ENCODE data around the gene CT47A1.
"Not testable (repeated sequence)": the region's sequence is repeated elsewhere in the genome, so short reads cannot be mapped to it uniquely, and the experiment has no call there.

Gene CT47A1
- 0 reads per million in 17 experiments for total RNA-seq

GRCh38 chrX:120985660-120986059 lies at the start of gene CT47A1:
TSS of gene CT47A1 (minus strand) at chrX:120985760. CDS start at chrX:120985529, 231 bp downstream.
- not testable (repeated sequence) for DNase-seq

DNA sequence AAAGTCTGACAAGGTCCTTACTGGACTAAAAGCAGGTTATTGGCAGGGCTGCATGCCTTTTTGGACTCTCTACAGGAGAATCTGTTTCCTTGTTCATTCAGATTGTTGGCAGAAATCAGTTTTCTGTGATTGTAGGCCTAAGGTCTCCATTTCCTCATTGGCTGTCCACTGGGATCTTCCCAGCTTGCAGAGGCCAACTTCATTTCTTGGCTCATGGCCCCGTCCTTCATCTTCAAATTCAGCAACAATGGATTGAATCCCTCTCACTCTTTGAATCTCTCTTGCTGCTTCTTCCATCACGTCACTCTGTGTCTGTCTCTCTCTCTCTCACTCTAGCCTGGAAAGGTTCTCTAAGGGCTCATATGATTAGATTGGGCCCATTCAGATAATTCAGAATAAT lies 47.0 kb upstream of the CT47A1 start:
- DNase-seq: no peak

- no peak for DNase-seq
Measured at GRCh38 chrX:121030083-121030482, 44.5 kb upstream of the CT47A1 start.

DNA sequence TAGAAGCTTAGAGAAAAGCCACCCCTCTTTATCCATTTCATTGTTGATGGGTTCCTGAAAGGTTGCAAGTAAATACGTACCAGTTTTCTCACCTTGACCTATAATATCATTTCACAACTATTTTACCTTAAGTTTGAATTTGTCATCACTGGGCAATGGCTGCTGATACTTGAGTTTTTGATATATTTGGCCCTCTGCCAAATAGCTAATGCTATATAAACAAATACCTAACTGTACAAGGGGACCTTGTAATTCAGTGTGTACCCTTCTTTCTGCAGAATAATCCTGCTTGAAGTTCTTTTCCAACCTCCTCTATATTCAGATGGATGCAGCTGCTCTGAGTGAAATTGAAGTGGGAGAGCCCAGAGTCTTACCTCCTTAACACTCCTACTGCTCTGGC lies 42.9 kb upstream of the CT47A1 start:
- DNase-seq: no peak

DNA sequence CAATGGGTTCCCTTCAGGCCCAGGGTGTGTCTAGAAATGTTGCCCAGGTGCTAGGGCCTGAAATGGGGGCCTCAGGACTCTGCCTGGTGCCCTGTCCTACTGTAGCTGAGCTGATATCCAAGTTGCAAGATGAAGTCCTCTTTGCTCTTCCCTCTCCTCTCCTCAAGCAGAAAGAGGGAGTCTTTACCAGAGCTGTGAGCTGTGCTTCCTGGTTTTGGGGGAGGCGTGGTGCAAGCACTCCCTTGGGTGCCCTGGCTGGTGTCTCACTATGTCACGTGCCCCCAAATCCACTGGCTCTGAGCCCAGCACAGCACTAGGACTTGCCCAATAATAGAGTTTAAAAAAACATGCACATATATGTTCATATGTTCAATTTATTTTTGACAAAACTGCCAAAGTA lies 29.3 kb upstream of the CT47A1 start:
- DNase-seq: no peak

DNA sequence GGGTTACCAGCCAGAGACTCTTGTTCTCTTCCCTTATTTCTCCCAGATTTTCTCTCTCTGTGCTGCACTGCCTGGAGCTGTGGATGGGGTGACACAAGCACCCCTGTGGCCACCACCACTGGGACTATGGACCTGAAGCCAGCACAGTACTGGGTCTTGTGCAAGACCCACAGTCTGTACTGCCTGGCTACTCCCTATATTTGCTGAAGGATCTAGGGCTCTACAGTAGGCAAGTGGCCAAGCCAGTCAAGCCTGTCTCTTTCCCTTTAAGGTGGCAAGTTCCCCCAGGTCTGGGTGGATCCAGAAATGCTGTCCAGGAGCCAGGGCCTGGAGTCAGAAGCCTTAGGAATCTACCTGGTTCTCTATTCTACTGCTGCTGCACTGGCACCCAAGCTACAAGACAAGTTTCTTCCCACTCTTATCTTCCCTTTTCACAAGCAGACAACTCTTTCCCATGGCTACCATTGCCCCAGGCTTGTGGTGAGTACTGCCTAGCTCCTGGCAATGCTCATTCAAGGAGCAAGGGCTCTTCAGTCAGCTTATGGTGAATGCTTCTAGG lies 28.4 kb upstream of the CT47A1 start:
- DNase-seq: no peak

- DNase-seq: no peak
Measured at GRCh38 chrX:121011254-121011653, 25.7 kb upstream of the CT47A1 start.

DNA sequence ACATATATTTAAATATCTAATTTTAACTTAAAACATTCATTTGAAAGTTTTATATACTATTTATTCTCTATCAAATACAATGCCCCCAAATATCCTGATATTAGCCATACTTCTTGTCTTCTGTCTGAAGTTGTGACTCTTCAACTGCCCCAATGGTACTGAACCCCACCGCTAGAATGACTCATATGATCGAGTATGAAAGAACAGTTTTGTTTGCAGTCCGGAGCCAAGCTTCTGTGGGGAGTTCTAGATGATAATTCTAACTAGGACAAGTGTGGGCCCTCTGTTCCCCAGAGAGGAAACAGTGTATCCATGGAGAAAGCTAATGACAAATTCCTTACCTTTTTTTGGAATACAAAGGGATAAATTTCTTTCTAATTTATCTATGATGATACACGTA lies 24.7 kb upstream of the CT47A1 start:
- DNase-seq: no peak

DNA sequence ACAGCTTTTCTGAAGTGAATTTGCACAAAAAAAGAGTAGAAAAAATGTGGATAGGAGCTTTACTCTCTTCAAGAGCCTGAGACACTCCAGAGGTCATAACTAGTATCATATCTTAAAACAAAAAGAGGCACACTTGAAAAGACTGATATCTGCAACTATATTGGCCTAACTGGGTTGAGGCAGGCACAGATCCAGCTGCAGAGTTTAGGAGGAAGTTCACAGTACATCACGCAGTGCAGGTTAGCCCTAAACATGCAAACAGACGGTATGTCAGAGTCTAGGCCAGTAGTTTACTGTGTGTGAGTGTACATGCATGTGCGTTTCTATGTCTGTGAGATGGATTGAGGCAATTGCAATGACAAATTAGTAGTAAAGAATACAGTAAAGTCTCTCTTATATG lies 24.2 kb upstream of the CT47A1 start:
- no peak for DNase-seq

DNA sequence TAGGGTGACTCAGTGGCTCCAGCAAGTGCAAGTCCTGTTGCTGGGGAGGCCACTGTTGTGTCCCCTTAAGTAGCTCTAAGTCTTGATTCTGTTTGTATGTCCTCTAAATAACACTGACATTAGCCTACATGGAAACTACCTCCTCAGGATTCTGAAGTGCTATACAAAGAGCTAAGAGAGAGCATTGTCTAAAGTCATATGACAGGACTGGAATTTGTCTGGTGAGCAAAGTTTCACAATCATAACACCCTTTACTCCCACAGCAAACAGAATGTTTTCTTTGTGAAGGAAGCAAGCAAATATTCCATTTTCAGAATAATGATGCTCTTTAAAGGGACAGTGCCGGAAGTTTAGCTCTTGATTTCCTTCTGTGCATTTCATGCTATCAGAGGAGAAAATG lies 23.4 kb upstream of the CT47A1 start:
- DNase-seq: peak in 1 of 4 experiments; percentile 4

DNA sequence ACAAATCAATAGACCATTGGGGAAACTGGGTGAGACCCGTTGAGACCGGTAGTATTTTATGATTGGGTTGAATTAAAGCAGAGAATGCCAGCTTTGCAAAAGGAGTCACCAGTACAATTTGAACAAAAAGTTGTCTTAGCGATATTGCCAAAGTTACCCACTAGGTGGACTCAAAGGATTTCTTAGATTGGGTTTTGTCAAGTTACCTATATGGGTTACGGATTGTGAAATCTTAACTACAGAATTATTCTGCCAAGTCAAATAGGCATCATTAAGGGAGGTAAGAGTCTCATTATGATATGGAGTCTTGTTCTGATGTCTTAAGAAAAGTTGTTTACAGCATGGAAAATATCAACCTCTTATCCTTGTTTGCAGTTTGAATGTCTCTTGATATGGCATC lies 15.0 kb upstream of the CT47A1 start:
- no peak for DNase-seq

GRCh38 chrX:120999413-120999812 lies 13.9 kb upstream of the CT47A1 start:
- DNase-seq: no peak

DNA sequence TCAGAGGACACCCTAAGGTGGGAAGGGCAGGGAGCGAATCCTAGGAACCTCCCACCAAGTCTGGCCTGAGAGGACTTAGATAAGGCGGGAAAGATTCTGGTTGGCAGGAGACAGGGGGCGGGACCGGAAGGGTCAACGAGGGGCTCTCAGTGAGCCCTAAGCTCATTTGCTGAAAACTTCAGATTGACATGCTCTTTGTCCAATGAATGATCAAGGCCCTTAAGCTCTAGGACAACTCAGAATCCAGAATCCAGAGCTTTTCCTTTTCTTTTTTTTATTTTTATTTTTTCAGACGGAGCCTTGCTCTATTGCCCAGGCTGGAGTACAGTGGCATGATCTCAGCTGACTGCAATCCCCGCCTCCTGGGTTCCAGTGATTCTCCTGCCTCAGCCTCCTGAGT lies 29.1 kb downstream of the CT47A1 start, which contains the start of gene CT47A7:
Gene CT47A7 (minus strand): TSS at position 101 of the 400 bp plus-strand sequence. CDS start 255 bp downstream, outside the sequence.
- DNase-seq: not testable (repeated sequence)
